Medulla oblongata (tissue), 1 donor: ENCODE results near the gene UBP1.
"Not testable (repeated sequence)": the region's sequence is repeated elsewhere in the genome, so short reads cannot be mapped to it uniquely, and the experiment has no call there.

Experiments
- DNase-seq: peaks from one replicate; pipeline ENCODE4 v3.0.0-alpha.2; 2015; ENCODE audit errors: extremely low spot score

UBP1 gene

GRCh38 chr3:33389908-33390307 lies 50.3 kb downstream of the UBP1 start:
- no peak for DNase-seq

- no peak for DNase-seq
Measured at GRCh38 chr3:33388374-33389100, 51.7 kb downstream of the UBP1 start.

- no peak for DNase-seq
Measured at GRCh38 chr3:33386631-33387030, 53.6 kb downstream of the UBP1 start.

GRCh38 chr3:33385423-33385822 lies 54.8 kb downstream of the UBP1 start:
- no peak for DNase-seq

GRCh38 chr3:33383951-33384350 lies 56.3 kb downstream of the UBP1 start:
- DNase-seq, result no peak

GRCh38 chr3:33380653-33381052 lies 59.6 kb downstream of the UBP1 start:
- DNase-seq, result no peak

- DNase-seq, result no peak
Measured at GRCh38 chr3:33377931-33378330, 62.3 kb downstream of the UBP1 start.

- no peak for DNase-seq
Measured at GRCh38 chr3:33377489-33377888, 62.7 kb downstream of the UBP1 start.

GRCh38 chr3:33373082-33373437 lies 67.1 kb downstream of the UBP1 start:
- no peak for DNase-seq

- peak; percentile 75 for DNase-seq
Measured at GRCh38 chr3:33372218-33373081, 67.8 kb downstream of the UBP1 start.

GRCh38 chr3:33364531-33365128 lies 75.6 kb downstream of the UBP1 start:
- DNase-seq, result no peak

- no peak for DNase-seq
Measured at GRCh38 chr3:33364060-33364459, 76.1 kb downstream of the UBP1 start.

- no peak for DNase-seq
Measured at GRCh38 chr3:33363113-33363800, 76.9 kb downstream of the UBP1 start.

- DNase-seq, result no peak
Measured at GRCh38 chr3:33360136-33360825, 79.9 kb downstream of the UBP1 start.

GRCh38 chr3:33358172-33358781 lies 81.9 kb downstream of the UBP1 start:
- DNase-seq, result peak; percentile 15

GRCh38 chr3:33355611-33356010 lies 84.6 kb downstream of the UBP1 start:
- DNase-seq, result peak; percentile 17

GRCh38 chr3:33339758-33340157 lies 100.4 kb downstream of the UBP1 start:
- DNase-seq, result no peak

GRCh38 chr3:33338936-33339465 lies 101.2 kb downstream of the UBP1 start:
- DNase-seq, result not testable (repeated sequence)
